GM11168 (cell line): ENCODE results near the gene TSHZ3.

ENCODE experiments used
- in situ Hi-C: fragments of 300-500 bp; cut with MboI; formaldehyde crosslinking; loops from one replicate; pipeline ENCODE4 v1.12.0; 2022; ENCODE audit warnings: low sequenced_read_pairs; ENCODE audit not compliant: unreplicated experiment

TSHZ3 gene

GRCh38 chr19:31315652-31316051, 33.6 kb downstream of the TSHZ3 start:
- in situ Hi-C loops, result no loop called here

GRCh38 chr19:31314849-31315629, 34.2 kb downstream of the TSHZ3 start:
- in situ Hi-C loops, result no loop called here

GRCh38 chr19:31314156-31314555, 35.1 kb downstream of the TSHZ3 start:
- in situ Hi-C loops, result no loop called here

- in situ Hi-C loops, result no loop called here
These were observed 35.8 kb downstream of the TSHZ3 start for GRCh38 chr19:31313291-31314030.

- in situ Hi-C loops, result no loop called here
These were observed 36.5 kb downstream of the TSHZ3 start for GRCh38 chr19:31312677-31313244.

GRCh38 chr19:31312009-31312676, 37.1 kb downstream of the TSHZ3 start:
- in situ Hi-C loops, result no loop called here

GRCh38 chr19:31310432-31311133, 38.7 kb downstream of the TSHZ3 start:
- in situ Hi-C loops, result no loop called here

- in situ Hi-C loops, result no loop called here
These were observed 40.5 kb downstream of the TSHZ3 start for GRCh38 chr19:31308781-31309180.

- in situ Hi-C loops, result no loop called here
These were observed 42.1 kb downstream of the TSHZ3 start for GRCh38 chr19:31307071-31307669.

- in situ Hi-C loops, result no loop called here
These were observed 43.1 kb downstream of the TSHZ3 start for GRCh38 chr19:31306006-31306753.

- in situ Hi-C loops, result no loop called here
These were observed 44.4 kb downstream of the TSHZ3 start for GRCh38 chr19:31304831-31305312.

- in situ Hi-C loops, result no loop called here
These were observed 45.9 kb downstream of the TSHZ3 start for GRCh38 chr19:31303262-31303815.

- in situ Hi-C loops, result no loop called here
These were observed 47.8 kb downstream of the TSHZ3 start for GRCh38 chr19:31301306-31301980.

GRCh38 chr19:31300422-31300821, 48.8 kb downstream of the TSHZ3 start:
- in situ Hi-C loops, result no loop called here

- in situ Hi-C loops, result no loop called here
These were observed 49.6 kb downstream of the TSHZ3 start for GRCh38 chr19:31299665-31300064.

GRCh38 chr19:31297991-31298390, 51.2 kb downstream of the TSHZ3 start:
- in situ Hi-C loops, result no loop called here

GRCh38 chr19:31296741-31297390, 52.4 kb downstream of the TSHZ3 start:
- in situ Hi-C loops, result no loop called here

- in situ Hi-C loops, result no loop called here
These were observed 55.0 kb downstream of the TSHZ3 start for GRCh38 chr19:31294189-31294588.
